ENCODE data around the gene PEDS1. TPM values are rescaled to one million over a fixed set of nuclear protein-coding genes. Genes with fewer than 3 reads are reported as not detected.

The PEDS1 gene
- total and polyA plus RNA-seq, 2 of the 13 experiments (the other 11 are each of a cell fraction or from before 2014, with no cell fraction given), result 30.5 to 93.9 TPM

DNA sequence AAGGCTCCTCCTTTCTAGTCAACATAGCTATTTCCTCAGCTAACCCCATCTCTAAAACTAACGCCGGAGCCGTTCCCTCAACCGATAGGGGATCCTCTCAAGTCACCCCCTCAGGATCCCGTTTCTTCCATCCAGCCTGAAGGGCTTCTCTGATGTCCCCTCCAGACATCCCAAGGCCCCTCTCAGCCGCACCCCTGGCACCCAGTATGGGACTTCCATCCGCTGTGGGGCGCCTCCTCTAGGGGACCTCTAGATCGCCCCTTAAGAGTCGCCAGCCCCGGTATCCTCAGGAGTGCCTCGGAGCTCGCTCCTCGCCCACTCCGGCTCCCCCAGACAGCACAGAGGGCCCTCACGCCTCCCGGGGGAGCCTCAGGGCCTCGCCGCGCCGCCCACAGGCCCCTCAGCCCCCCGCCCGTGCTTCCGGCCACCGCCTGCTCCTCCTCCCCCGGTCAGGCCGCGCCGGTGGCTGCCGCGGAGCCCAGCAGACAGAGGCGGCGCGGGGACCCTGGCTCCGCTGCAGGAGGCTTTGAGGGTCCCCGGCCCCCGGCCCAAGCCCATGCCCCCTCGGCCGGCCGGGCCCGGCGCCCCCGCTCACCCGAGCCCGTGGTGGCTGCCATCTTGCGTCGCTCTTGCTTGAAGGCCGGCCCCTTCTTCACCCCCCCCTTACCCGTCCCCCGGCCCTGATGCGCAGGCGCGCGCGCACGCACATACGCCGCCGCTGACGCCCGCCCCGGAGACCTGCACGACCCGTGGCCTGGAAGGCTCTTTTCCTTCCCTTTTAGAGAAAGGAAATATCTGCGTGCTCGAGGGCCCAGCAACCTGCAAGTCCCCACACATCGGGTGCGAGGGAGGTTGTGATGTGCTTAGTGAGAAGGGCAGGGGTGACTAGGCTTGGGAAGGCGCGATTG lies 40.8 kb downstream of the PEDS1 start, which contains the start of gene UBE2V1 (continued):
- TF ChIP-seq, protein P1, sequence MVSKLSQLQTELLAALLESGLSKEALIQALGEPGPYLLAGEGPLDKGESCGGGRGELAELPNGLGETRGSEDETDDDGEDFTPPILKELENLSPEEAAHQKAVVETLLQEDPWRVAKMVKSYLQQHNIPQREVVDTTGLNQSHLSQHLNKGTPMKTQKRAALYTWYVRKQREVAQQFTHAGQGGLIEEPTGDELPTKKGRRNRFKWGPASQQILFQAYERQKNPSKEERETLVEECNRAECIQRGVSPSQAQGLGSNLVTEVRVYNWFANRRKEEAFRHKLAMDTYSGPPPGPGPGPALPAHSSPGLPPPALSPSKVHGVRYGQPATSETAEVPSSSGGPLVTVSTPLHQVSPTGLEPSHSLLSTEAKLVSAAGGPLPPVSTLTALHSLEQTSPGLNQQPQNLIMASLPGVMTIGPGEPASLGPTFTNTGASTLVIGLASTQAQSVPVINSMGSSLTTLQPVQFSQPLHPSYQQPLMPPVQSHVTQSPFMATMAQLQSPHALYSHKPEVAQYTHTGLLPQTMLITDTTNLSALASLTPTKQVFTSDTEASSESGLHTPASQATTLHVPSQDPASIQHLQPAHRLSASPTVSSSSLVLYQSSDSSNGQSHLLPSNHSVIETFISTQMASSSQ (IDR thresholded peaks at IDR 0.05; ENCODE audit: low read depth), result no peak
- TF ChIP-seq, protein P1 (CRISPR knock-in tag; IDR thresholded peaks at IDR 0.05; ENCODE audit: borderline replicate concordance), result peak; percentile 62; the same call in 1 of the 2 replicates
- TF ChIP-seq YY1 (IDR thresholded peaks at IDR 0.05; ENCODE audit: insufficient read depth, insufficient replicate concordance, low read depth, low read length), result peak; percentile 97
- TF ChIP-seq BRCA1 (CRISPR knock-in tag; IDR thresholded peaks at IDR 0.05), result no peak
- peak; percentile 90 for TF ChIP-seq ZMAT3 (CRISPR knock-in tag; conservative IDR thresholded peaks at IDR 0.05)
- TF ChIP-seq RBM39 (IDR thresholded peaks at IDR 0.05; ENCODE audit: low read depth, low read length, poor library complexity, severe bottlenecking), result peak; percentile 89
- TF ChIP-seq ZSCAN25 (CRISPR knock-in tag; IDR thresholded peaks at IDR 0.05), result peak; percentile 88
- TF ChIP-seq ZNF614 (CRISPR knock-in tag; IDR thresholded peaks at IDR 0.05; ENCODE audit: borderline replicate concordance), result peak; percentile 81; the same call in 1 of the 2 replicates
- TF ChIP-seq ZNF687 (CRISPR knock-in tag; IDR thresholded peaks at IDR 0.05), result peak; percentile 97
- no peak; the same call in 1 of the 2 replicates for TF ChIP-seq ZSCAN9 (CRISPR knock-in tag; IDR thresholded peaks at IDR 0.05; ENCODE audit: borderline replicate concordance)
- TF ChIP-seq SIX4 (CRISPR knock-in tag; IDR thresholded peaks at IDR 0.05), result no peak; the same call in 1 of the 2 replicates
- no peak for TF ChIP-seq ATF7 (IDR thresholded peaks at IDR 0.05)
- peak; percentile 84 for TF ChIP-seq ATF7 (CRISPR knock-in tag; IDR thresholded peaks at IDR 0.05)
- TF ChIP-seq ZNF557 (CRISPR knock-in tag; IDR thresholded peaks at IDR 0.05), result no peak
- no peak for TF ChIP-seq STAG1 (CRISPR knock-in tag; IDR thresholded peaks at IDR 0.05)
- TF ChIP-seq, protein P2, sequence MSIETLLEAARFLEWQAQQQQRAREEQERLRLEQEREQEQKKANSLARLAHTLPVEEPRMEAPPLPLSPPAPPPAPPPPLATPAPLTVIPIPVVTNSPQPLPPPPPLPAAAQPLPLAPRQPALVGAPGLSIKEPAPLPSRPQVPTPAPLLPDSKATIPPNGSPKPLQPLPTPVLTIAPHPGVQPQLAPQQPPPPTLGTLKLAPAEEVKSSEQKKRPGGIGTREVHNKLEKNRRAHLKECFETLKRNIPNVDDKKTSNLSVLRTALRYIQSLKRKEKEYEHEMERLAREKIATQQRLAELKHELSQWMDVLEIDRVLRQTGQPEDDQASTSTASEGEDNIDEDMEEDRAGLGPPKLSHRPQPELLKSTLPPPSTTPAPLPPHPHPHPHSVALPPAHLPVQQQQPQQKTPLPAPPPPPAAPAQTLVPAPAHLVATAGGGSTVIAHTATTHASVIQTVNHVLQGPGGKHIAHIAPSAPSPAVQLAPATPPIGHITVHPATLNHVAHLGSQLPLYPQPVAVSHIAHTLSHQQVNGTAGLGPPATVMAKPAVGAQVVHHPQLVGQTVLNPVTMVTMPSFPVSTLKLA (IDR thresholded peaks at IDR 0.05), result no peak
- TF ChIP-seq ZNF12 (CRISPR knock-in tag; IDR thresholded peaks at IDR 0.05), result peak; percentile 8; the same call in 1 of the 2 replicates
- TF ChIP-seq JARID2 (CRISPR knock-in tag; IDR thresholded peaks at IDR 0.05; ENCODE audit: insufficient replicate concordance), result peak; percentile 20
- TF ChIP-seq ZNF570 (CRISPR knock-in tag; IDR thresholded peaks at IDR 0.05; ENCODE audit: borderline replicate concordance), result peak; percentile 79; the same call in 1 of the 2 replicates
- no peak; the same call in 1 of the 2 replicates for TF ChIP-seq ZNF775 (CRISPR knock-in tag; IDR thresholded peaks at IDR 0.05; ENCODE audit: borderline replicate concordance)

All from HepG2 (cell line).